Trophoblast cell (in vitro differentiated cells and primary cell): ENCODE measurements around the gene MYL3.
A peak's percentile ranks its signal among the peaks of the same experiment; 100 is the strongest.

Experiments
- DNase-seq, 2 donors: peaks; one replicate each; pipeline ENCODE4 v3.0.0-alpha.2; 2016
- H2AFZ ChIP-seq: 2 replicates; pipeline ENCODE4 v1.6.1; 2013; ENCODE audit warnings: low read length, moderate library complexity, mild to moderate bottlenecking; ENCODE audit not compliant: insufficient read depth, poor library complexity
- H2AK5ac ChIP-seq: 2 replicates; pipeline ENCODE4 v1.6.1; 2013; ENCODE audit warnings: mild to moderate bottlenecking, low read length
- H2BK120ac ChIP-seq: 2 replicates; pipeline ENCODE4 v1.6.1; 2013; ENCODE audit warnings: low read length, mild to moderate bottlenecking, moderate library complexity; ENCODE audit not compliant: insufficient read depth, poor library complexity
- H2BK12ac ChIP-seq: 2 replicates; pipeline ENCODE4 v1.6.1; 2013; ENCODE audit warnings: mild to moderate bottlenecking, low read length, moderate library complexity
- H2BK5ac ChIP-seq: 2 replicates; pipeline ENCODE4 v1.6.1; 2013; ENCODE audit warnings: low read length, low read depth, moderate library complexity, mild to moderate bottlenecking; ENCODE audit not compliant: poor library complexity
- H3K14ac ChIP-seq: 2 replicates; pipeline ENCODE4 v1.6.1; 2013; ENCODE audit warnings: mild to moderate bottlenecking, low read length
- H3K18ac ChIP-seq: 2 replicates; pipeline ENCODE4 v1.6.1; 2013; ENCODE audit warnings: mild to moderate bottlenecking, low read length
- H3K23ac ChIP-seq: 2 replicates; pipeline ENCODE4 v1.6.1; 2013; ENCODE audit warnings: low read length
- H3K27ac ChIP-seq: 2 replicates; pipeline ENCODE4 v1.5.1; 2013; ENCODE audit warnings: low read depth, mild to moderate bottlenecking, inconsistent platforms, low read length, moderate library complexity
- H3K27me3 ChIP-seq: 2 replicates; pipeline ENCODE4 v1.6.1; 2013; ENCODE audit warnings: inconsistent platforms, mild to moderate bottlenecking, low read length, moderate library complexity; ENCODE audit not compliant: insufficient read depth
- H3K36me3 ChIP-seq, 2 experiments: 1 replicate in 1 of 2; 2 replicates in 1 of 2; pipeline ENCODE4 v1.6.1; 2013; ENCODE audit warnings: low read length in 2 of 2, mild to moderate bottlenecking in 2 of 2, moderate library complexity in 1 of 2; ENCODE audit not compliant: insufficient read depth in 2 of 2, control insufficient read depth in 1 of 2
- H3K4ac ChIP-seq: 2 replicates; pipeline ENCODE4 v1.6.1; 2013; ENCODE audit warnings: low read depth, mild to moderate bottlenecking, low read length, moderate library complexity
- H3K4me1 ChIP-seq, 2 experiments: 1 replicate in 1 of 2; 2 replicates in 1 of 2; pipeline ENCODE4 v1.6.1; 2013; ENCODE audit warnings: low read length in 2 of 2, mild to moderate bottlenecking in 2 of 2, moderate library complexity in 1 of 2; ENCODE audit not compliant: insufficient read depth in 2 of 2, control insufficient read depth in 1 of 2
- H3K4me2 ChIP-seq: 2 replicates; pipeline ENCODE4 v1.6.1; 2013; ENCODE audit warnings: inconsistent platforms, mild to moderate bottlenecking, low read length, moderate library complexity
- H3K4me3 ChIP-seq: 2 replicates; pipeline ENCODE4 v1.5.1; 2013; ENCODE audit warnings: mild to moderate bottlenecking, low read depth, low read length, inconsistent platforms
- H3K79me1 ChIP-seq: one replicate; pipeline ENCODE4 v1.6.1; 2013; ENCODE audit warnings: low read length
- H3K79me2 ChIP-seq: 2 replicates; pipeline ENCODE4 v1.6.1; 2013; ENCODE audit warnings: low read length, mild to moderate bottlenecking; ENCODE audit not compliant: control insufficient read depth, insufficient read depth, poor library complexity
- H3K9ac ChIP-seq: 2 replicates; pipeline ENCODE4 v1.6.1; 2013; ENCODE audit warnings: mild to moderate bottlenecking, low read length
- H3K9me3 ChIP-seq: 2 replicates; pipeline ENCODE4 v1.6.1; 2013; ENCODE audit warnings: low read depth, mild to moderate bottlenecking, control low read depth, inconsistent platforms, low read length; ENCODE audit not compliant: insufficient read depth
- H4K12ac ChIP-seq: 2 replicates; pipeline ENCODE4 v1.6.1; 2013; ENCODE audit warnings: low read depth, mild to moderate bottlenecking, low read length, moderate library complexity
- H4K8ac ChIP-seq: 2 replicates; pipeline ENCODE4 v1.6.1; 2013; ENCODE audit warnings: low read depth, mild to moderate bottlenecking, low read length, moderate library complexity
- H4K91ac ChIP-seq: one replicate; pipeline ENCODE4 v1.6.1; 2013; ENCODE audit warnings: low read depth, mild to moderate bottlenecking, low read length, moderate library complexity
- WGBS: extraction: QIAGEN DNeasy Blood & Tissue Kit; methylation state at CpG from one replicate; pipeline ENCODE4 v1.1.7; 2013; ENCODE audit warnings: missing lambda C conversion rate; ENCODE audit not compliant: insufficient read length, insufficient coverage; ENCODE audit errors: extremely low coverage; 5-methylcytosine and 5-hydroxymethylcytosine counted together

Gene MYL3

DNA sequence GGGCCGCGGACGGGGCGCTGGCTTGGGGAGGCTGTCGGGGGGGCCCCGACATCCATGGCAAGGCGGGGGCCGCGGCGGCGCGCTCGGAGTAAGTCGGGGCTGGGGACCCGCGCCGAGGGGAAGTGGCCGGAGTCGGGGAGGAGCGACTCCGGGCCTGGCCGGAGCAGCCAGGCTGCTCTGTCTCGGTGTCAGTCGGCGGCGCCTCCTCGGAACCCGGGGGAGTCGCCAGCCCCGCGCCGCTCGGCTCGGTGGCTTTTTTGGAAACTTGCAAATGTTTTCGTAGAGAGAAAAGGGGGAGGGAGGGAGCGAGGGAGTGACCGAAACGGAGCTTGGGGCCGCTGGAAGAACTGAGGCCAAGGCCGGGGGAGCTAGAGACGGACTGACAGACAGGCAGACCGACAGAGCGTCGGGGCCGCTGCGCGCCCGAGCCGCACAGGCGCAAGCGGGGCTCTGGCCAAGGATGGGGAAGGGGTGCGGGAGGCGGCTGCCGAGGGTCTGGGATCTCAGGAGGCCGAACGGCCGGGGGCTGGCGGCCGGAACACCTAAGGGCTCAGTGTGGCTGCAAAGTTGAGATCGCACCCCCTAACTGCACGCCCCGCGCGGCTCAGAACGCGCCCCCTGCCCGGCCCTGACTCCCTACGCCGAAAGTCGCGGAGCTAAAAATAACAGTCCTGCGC lies 19.3 kb upstream of the MYL3 start:
- Histone ChIP-seq H4K91ac (peak overlapping the region; percentile 71), H2AK5ac (no peak overlapping the region), H2BK5ac (no peak overlapping the region), H3K4ac (no peak overlapping the region), H3K9ac (peak overlapping the region; percentile 54), H4K12ac (peak overlapping the region; percentile 64), H3K79me1 (peaks cover 9% of the 10 kb centered on the region), H3K18ac (no peak overlapping the region), H4K8ac (peak overlapping the region; percentile 77), H2AFZ (peak overlapping the region; percentile 78), H3K79me2 (peaks cover 2% of the 10 kb centered on the region), H3K36me3 (no peaks in the 10 kb centered on the region), H2BK12ac (no peak overlapping the region), H3K4me1 (peaks cover 23 to 36% of the 10 kb centered on the region in 2 experiments), H3K4me3 (peak overlapping the region; percentile 66), H3K23ac (no peak overlapping the region), H3K27me3 (peaks cover 13% of the 10 kb centered on the region), H2BK120ac (no peak overlapping the region), H3K14ac (peak overlapping the region; percentile 34), H3K4me2 (peak overlapping the region; percentile 72), H3K27ac (peak overlapping the region; percentile 28), H3K9me3 (peaks cover 3% of the 10 kb centered on the region)
- peak in 1 of 2 donors; percentile 35 for DNase-seq
- no CpG with 5 or more reads among the region's 72 CpGs for WGBS

DNA sequence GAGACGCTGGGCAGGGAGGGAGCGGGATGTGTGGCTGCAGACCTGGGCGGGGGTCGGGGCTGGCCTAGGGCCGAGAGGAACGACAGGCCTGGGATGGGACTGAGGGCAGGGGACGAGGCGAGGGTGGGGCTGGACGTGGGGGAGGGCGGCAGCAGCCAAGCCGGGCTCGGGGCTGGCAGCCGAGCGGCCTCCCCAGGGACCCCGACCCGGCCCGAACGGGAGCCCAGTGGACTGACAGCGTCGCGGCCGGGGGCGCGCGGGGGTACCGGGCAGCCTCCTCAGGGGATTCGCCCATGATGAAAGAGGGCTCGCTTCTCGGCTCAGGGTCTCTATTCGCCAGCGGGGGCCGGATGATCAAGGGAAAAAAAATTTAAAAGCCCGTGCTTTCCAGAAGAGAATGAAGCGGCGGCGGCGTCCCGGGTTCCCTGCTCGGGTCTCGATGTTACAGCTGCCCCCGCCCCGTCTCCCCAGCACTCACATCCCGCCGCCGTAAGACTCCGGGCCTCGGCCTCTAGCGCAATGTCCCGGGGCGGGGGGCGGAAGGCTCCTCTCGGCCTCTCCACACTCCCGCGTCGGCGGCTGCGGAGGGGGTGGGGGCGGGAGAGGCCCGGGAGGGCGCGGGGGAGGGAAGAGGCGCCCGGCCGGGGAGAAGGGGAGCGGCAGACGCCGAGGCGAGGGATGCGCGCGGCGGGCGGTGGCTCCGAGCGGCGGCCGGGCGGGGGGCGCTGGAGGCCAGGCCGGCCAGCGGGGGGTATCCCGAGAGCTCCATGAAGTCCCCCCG lies 18.5 kb upstream of the MYL3 start:
- Histone ChIP-seq H3K9me3 (peaks cover 3% of the 10 kb centered on the region), H3K79me1 (peaks cover 11% of the 10 kb centered on the region), H3K27ac (peak overlapping the region; percentile 28), H2AK5ac (no peak overlapping the region), H4K8ac (peak overlapping the region; percentile 55), H3K36me3 (no peaks in the 10 kb centered on the region), H2BK5ac (peak overlapping the region; percentile 17), H3K18ac (peak overlapping the region; percentile 25), H3K4me3 (peak overlapping the region; percentile 66), H3K4ac (no peak overlapping the region), H3K4me1 (peaks cover 30 to 44% of the 10 kb centered on the region in 2 experiments), H4K91ac (peak overlapping the region; percentile 71), H4K12ac (no peak overlapping the region), H2AFZ (no peak overlapping the region), H3K9ac (peak overlapping the region; percentile 11), H2BK120ac (peak overlapping the region; percentile 22), H3K23ac (no peak overlapping the region), H3K4me2 (peak overlapping the region; percentile 72), H3K27me3 (peaks cover 13% of the 10 kb centered on the region), H3K14ac (no peak overlapping the region), H2BK12ac (peak overlapping the region; percentile 42), H3K79me2 (peaks cover 2% of the 10 kb centered on the region)
- no CpG with 5 or more reads among the region's 83 CpGs for WGBS
- peak in 1 of 2 donors; percentile 26 for DNase-seq

DNA sequence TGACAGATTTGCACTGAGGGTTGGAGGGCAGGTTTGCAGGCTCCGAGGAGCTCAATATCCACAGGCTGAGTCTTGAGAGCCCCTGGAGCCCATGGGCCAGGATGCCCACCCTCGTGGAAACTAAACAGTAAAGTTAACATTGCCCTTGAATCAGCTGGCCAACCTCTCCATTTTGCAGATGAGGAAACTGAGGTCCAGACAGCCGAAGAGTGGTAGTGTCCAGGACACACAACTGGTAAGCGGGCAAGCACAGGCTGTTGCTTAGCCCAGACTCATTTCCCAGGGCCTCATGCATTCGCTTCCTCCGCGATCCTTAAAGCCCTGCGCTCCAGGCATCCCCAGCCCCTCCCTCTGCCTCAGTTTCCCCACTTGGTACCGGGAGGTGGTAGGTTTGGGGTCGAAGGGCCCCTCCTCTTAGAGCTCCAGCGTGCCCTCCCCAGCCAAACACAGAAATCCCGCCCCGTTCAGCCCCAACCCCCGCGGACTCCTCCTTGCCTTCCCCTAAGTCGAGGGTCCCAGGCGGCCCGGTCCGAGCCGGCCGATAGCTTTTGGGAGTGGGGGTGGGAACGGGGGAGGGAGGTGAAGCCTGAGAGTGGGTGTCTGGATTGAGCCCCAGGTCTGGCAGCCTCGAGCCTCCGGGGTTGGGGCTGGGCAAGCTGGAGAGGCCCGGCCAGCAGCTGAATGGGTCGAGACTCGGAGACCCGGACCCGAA lies 17.8 kb upstream of the MYL3 start:
- Histone ChIP-seq H3K4me3 (peak overlapping the region; percentile 62), H3K14ac (no peak overlapping the region), H4K8ac (peak overlapping the region; percentile 51), H3K27ac (no peak overlapping the region), H2BK5ac (peak overlapping the region; percentile 17), H3K4me1 (peaks cover 37 to 51% of the 10 kb centered on the region in 2 experiments), H3K23ac (no peak overlapping the region), H4K12ac (no peak overlapping the region), H3K9me3 (peaks cover 3% of the 10 kb centered on the region), H2BK120ac (peak overlapping the region; percentile 22), H4K91ac (peak overlapping the region; percentile 29), H2AK5ac (no peak overlapping the region), H3K27me3 (peaks cover 13% of the 10 kb centered on the region), H3K9ac (no peak overlapping the region), H3K79me1 (peaks cover 11% of the 10 kb centered on the region), H2BK12ac (peak overlapping the region; percentile 42), H3K36me3 (no peaks in the 10 kb centered on the region), H3K79me2 (peaks cover 2% of the 10 kb centered on the region), H3K4ac (no peak overlapping the region), H3K4me2 (peak overlapping the region; percentile 72), H3K18ac (peak overlapping the region; percentile 25), H2AFZ (no peak overlapping the region)
- no CpG with 5 or more reads among the region's 29 CpGs for WGBS
- DNase-seq = no peak

DNA sequence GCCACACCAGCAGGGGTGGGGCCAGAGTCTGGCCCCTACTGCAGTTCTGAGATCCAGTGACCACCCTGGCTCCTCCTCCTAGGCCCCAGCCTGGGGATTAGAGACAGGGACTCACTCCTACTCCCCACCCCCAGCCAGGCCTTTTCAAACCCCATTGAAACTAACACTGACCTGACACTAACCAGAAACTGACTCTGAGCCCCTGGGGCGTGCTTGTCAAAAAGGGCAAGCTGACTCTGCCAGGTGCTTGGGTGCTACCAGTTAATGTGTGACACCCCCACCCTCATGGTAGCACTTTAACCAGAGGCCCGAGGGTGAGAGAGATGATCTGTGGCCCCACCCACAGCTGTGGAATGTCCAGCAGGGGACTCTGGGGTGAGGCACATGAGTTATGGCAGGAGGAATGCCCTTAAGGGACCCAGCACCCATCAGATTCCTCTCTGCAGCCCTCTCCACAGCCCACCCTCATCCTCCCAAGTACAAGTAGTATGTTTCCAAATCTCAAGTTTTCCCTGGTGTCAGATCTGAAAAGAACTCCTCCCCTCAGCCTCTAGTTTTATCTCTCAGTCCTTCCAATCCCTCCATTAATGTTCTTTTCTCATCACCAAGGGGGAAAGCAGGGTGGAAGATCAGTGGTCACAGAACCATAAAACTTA lies 15.7 kb upstream of the MYL3 start:
- no peak overlapping the region for H2AK5ac ChIP-seq
- H3K9ac ChIP-seq = no peak overlapping the region
- no peak overlapping the region for H4K8ac ChIP-seq
- peaks cover 11% of the 10 kb centered on the region for H3K79me1 ChIP-seq
- no peak overlapping the region for H3K14ac ChIP-seq
- peak overlapping the region; percentile 13 for H3K4me2 ChIP-seq
- peaks cover 2% of the 10 kb centered on the region for H3K9me3 ChIP-seq
- H3K36me3 ChIP-seq = no peaks in the 10 kb centered on the region
- H3K79me2 ChIP-seq = peaks cover 2% of the 10 kb centered on the region
- no peak overlapping the region for H2BK12ac ChIP-seq
- no peak overlapping the region for H3K23ac ChIP-seq
- no peak overlapping the region for H2BK120ac ChIP-seq
- no peak overlapping the region for H4K12ac ChIP-seq
- peaks cover 13% of the 10 kb centered on the region for H3K27me3 ChIP-seq
- no peak overlapping the region for H3K4me3 ChIP-seq
- peaks cover 40 to 53% of the 10 kb centered on the region in 2 experiments for H3K4me1 ChIP-seq
- H2BK5ac ChIP-seq = no peak overlapping the region
- H3K18ac ChIP-seq = no peak overlapping the region
- no CpG with 5 or more reads among the region's 2 CpGs for WGBS
- H2AFZ ChIP-seq = no peak overlapping the region
- H3K4ac ChIP-seq = no peak overlapping the region
- no peak overlapping the region for H4K91ac ChIP-seq
- peak overlapping the region; percentile 41 for H3K27ac ChIP-seq
- DNase-seq = peak; percentile 92
